Neural progenitor cell (in vitro differentiated cells): Measurements from ENCODE around the gene GALM. TPM values are rescaled to one million over a fixed set of nuclear protein-coding genes. Genes with fewer than 3 reads are reported as not detected.
"Not testable (repeated sequence)": the region's sequence is repeated elsewhere in the genome, so short reads cannot be mapped to it uniquely, and the experiment has no call there.

Source experiments
- DNase-seq: peaks from one replicate; pipeline ENCODE4 v3.0.0-alpha.2; 2016; ENCODE audit warnings: low spot score
- H2AFZ ChIP-seq: fragments of 200-600 bp; sonication (generic); replicated peaks from 2 replicates; pipeline ENCODE4 v1.6.1; 2016; ENCODE audit warnings: antibody characterized with exemption
- H3F3A ChIP-seq: fragments of 200-600 bp; sonication (generic); 2 replicates; pipeline ENCODE4 v1.6.1; 2016; ENCODE audit warnings: antibody characterized with exemption, low read depth
- H3K27ac ChIP-seq: fragments of 200-600 bp; sonication (generic); 2 replicates; pipeline ENCODE4 v1.5.1; 2016; ENCODE audit warnings: mild to moderate bottlenecking
- H3K27me3 ChIP-seq: fragments of 200-600 bp; sonication (generic); 2 replicates; pipeline ENCODE4 v1.6.1; 2016; ENCODE audit warnings: mild to moderate bottlenecking, moderate library complexity
- H3K36me3 ChIP-seq: fragments of 200-600 bp; sonication (generic); 2 replicates; pipeline ENCODE4 v1.5.1; 2016
- H3K4me1 ChIP-seq: fragments of 200-600 bp; sonication (generic); 2 replicates; pipeline ENCODE4 v1.6.1; 2016; ENCODE audit warnings: mixed run types
- H3K4me2 ChIP-seq: fragments of 200-600 bp; sonication (generic); 2 replicates; pipeline ENCODE4 v1.6.1; 2016
- H3K4me3 ChIP-seq: fragments of 200-600 bp; sonication (generic); 2 replicates; pipeline ENCODE4 v1.5.1; 2016
- H3K79me2 ChIP-seq: fragments of 200-600 bp; sonication (generic); 2 replicates; pipeline ENCODE4 v1.6.1; 2016; ENCODE audit warnings: low read depth
- H3K9ac ChIP-seq: fragments of 200-600 bp; sonication (generic); 2 replicates; pipeline ENCODE4 v1.6.1; 2016
- H3K9me3 ChIP-seq: fragments of 200-600 bp; sonication (generic); 2 replicates; pipeline ENCODE4 v1.5.1; 2016; ENCODE audit warnings: low read depth
- H4K20me1 ChIP-seq: fragments of 200-600 bp; sonication (generic); 2 replicates; pipeline ENCODE4 v1.6.1; 2016; ENCODE audit warnings: low read depth
- H3K27ac Mint-ChIP-seq: 3 replicates; pipeline ENCODE4 v1.8.0; 2021; ENCODE audit warnings: mixed read lengths
- H3K27me3 Mint-ChIP-seq: 2 replicates; pipeline ENCODE4 v1.8.0; 2022; ENCODE audit warnings: low read depth, mild to moderate bottlenecking, inconsistent platforms, moderate library complexity, mixed read lengths; ENCODE audit not compliant: insufficient read depth
- H3K36me3 Mint-ChIP-seq: 3 replicates; pipeline ENCODE4 v1.8.0; 2021; ENCODE audit warnings: mixed read lengths
- H3K4me1 Mint-ChIP-seq: 3 replicates; pipeline ENCODE4 v1.8.0; 2021; ENCODE audit warnings: mixed read lengths
- H3K4me3 Mint-ChIP-seq: 3 replicates; pipeline ENCODE4 v1.8.0; 2021; ENCODE audit warnings: mild to moderate bottlenecking, moderate library complexity, mixed read lengths
- H3K9me3 Mint-ChIP-seq: 3 replicates; pipeline ENCODE4 v1.8.0; 2020; ENCODE audit warnings: mixed read lengths
- CTCF ChIP-seq: fragments of 200-600 bp; sonication (generic); IDR thresholded peaks from 2 replicates; pipeline ENCODE4 v1.5.1; 2017; ENCODE audit warnings: antibody characterized with exemption, mild to moderate bottlenecking
- EZH2 ChIP-seq: fragments of 200-600 bp; sonication (generic); IDR thresholded peaks from 2 replicates; pipeline ENCODE4 v1.6.1; 2017; ENCODE audit warnings: antibody characterized with exemption, mild to moderate bottlenecking, moderate library complexity
- EZH2phosphoT487 ChIP-seq: fragments of 200-600 bp; sonication (generic); IDR thresholded peaks from 2 replicates; pipeline ENCODE4 v1.6.1; 2017; ENCODE audit warnings: antibody characterized with exemption
- total RNA-seq: library from RNA; depleted of rRNA; stranded (reverse); fragments of >200 nt; gene quantifications from 2 replicates; pipeline ENCODE4 v1.2.3, GENCODE V29; 2015; ENCODE audit warnings: low replicate concordance

The GALM gene
- total RNA-seq, 1 donor from 2014 or later = 7.1 TPM

- H3K9me3 ChIP-seq = peaks cover 4% of the 10 kb centered on the region
- H3K4me2 ChIP-seq = no peak overlapping the region
- Mint-ChIP-seq H3K9me3 (peaks cover 2% of the 10 kb centered on the region), H3K27ac (no peak overlapping the region), H3K4me1 (no peaks in the 10 kb centered on the region), H3K27me3 (no peaks in the 10 kb centered on the region), H3K36me3 (no peaks in the 10 kb centered on the region), H3K4me3 (no peak overlapping the region)
- H3K36me3 ChIP-seq = no peaks in the 10 kb centered on the region
- H3K79me2 ChIP-seq = no peaks in the 10 kb centered on the region
- H3K27ac ChIP-seq = no peak overlapping the region
- no peaks in the 10 kb centered on the region for H4K20me1 ChIP-seq
- no peaks in the 10 kb centered on the region for H3F3A ChIP-seq
- no peak overlapping the region for H3K9ac ChIP-seq
- H3K4me1 ChIP-seq = no peaks in the 10 kb centered on the region
- H3K27me3 ChIP-seq = no peaks in the 10 kb centered on the region
- no peak overlapping the region for H3K4me3 ChIP-seq
- TF ChIP-seq EZH2phosphoT487 (no peak), EZH2 (no peak), CTCF (no peak)
- H2AFZ ChIP-seq = no peak overlapping the region
- DNase-seq = no peak
Measured at GRCh38 chr2:38635139-38635538, 30.8 kb upstream of the GALM start.

- Mint-ChIP-seq H3K36me3 (no peaks in the 10 kb centered on the region), H3K27me3 (no peaks in the 10 kb centered on the region), H3K4me1 (no peaks in the 10 kb centered on the region), H3K9me3 (no peaks in the 10 kb centered on the region), H3K4me3 (no peak overlapping the region), H3K27ac (no peak overlapping the region)
- TF ChIP-seq EZH2phosphoT487 (no peak), EZH2 (no peak), CTCF (no peak)
- no peak overlapping the region for H3K27ac ChIP-seq
- no peak overlapping the region for H3K4me3 ChIP-seq
- no peak overlapping the region for H3K4me2 ChIP-seq
- peaks cover 4% of the 10 kb centered on the region for H3K9me3 ChIP-seq
- no peak for DNase-seq
- no peaks in the 10 kb centered on the region for H3K79me2 ChIP-seq
- no peaks in the 10 kb centered on the region for H3K27me3 ChIP-seq
- no peak overlapping the region for H2AFZ ChIP-seq
- no peaks in the 10 kb centered on the region for H3K4me1 ChIP-seq
- H3F3A ChIP-seq = no peaks in the 10 kb centered on the region
- H3K9ac ChIP-seq = no peak overlapping the region
- no peaks in the 10 kb centered on the region for H3K36me3 ChIP-seq
- no peaks in the 10 kb centered on the region for H4K20me1 ChIP-seq
Measured at GRCh38 chr2:38636069-38636468, 29.8 kb upstream of the GALM start.

GRCh38 chr2:38642373-38643017, 23.4 kb upstream of the GALM start:
- not testable (repeated sequence) for H3K27ac Mint-ChIP-seq, H3F3A ChIP-seq, H3K36me3 Mint-ChIP-seq, H3K9me3 ChIP-seq, H3K27me3 ChIP-seq, H3K4me1 Mint-ChIP-seq, H3K9ac ChIP-seq, H3K27me3 Mint-ChIP-seq, H3K4me2 ChIP-seq, H3K27ac ChIP-seq, H2AFZ ChIP-seq, H3K4me3 Mint-ChIP-seq, H3K36me3 ChIP-seq, H3K4me3 ChIP-seq, H3K4me1 ChIP-seq, H3K79me2 ChIP-seq, DNase-seq, H4K20me1 ChIP-seq
- peaks cover 17% of the 10 kb centered on the region for H3K9me3 Mint-ChIP-seq

- Histone ChIP-seq H3K27me3 (no peaks in the 10 kb centered on the region), H3K4me1 (no peaks in the 10 kb centered on the region), H3K36me3 (no peaks in the 10 kb centered on the region), H4K20me1 (no peaks in the 10 kb centered on the region), H2AFZ (no peak overlapping the region), H3K27ac (no peak overlapping the region), H3F3A (no peaks in the 10 kb centered on the region), H3K4me3 (no peak overlapping the region), H3K4me2 (no peak overlapping the region), H3K79me2 (no peaks in the 10 kb centered on the region), H3K9me3 (no peaks in the 10 kb centered on the region), H3K9ac (no peak overlapping the region)
- TF ChIP-seq EZH2 (no peak), CTCF (no peak), EZH2phosphoT487 (no peak)
- no peaks in the 10 kb centered on the region for H3K4me1 Mint-ChIP-seq
- H3K4me3 Mint-ChIP-seq = no peak overlapping the region
- DNase-seq = no peak
- H3K27me3 Mint-ChIP-seq = no peaks in the 10 kb centered on the region
- H3K36me3 Mint-ChIP-seq = peaks cover 4% of the 10 kb centered on the region
- H3K9me3 Mint-ChIP-seq = peaks cover 17% of the 10 kb centered on the region
- no peak overlapping the region for H3K27ac Mint-ChIP-seq
Measured at GRCh38 chr2:38643021-38643671, 22.8 kb upstream of the GALM start.

GRCh38 chr2:38643683-38644511, 22.0 kb upstream of the GALM start:
- not testable (repeated sequence) for H3K4me1 Mint-ChIP-seq, H3K27ac Mint-ChIP-seq, H3K79me2 ChIP-seq, H3K27me3 Mint-ChIP-seq, H3K9me3 ChIP-seq, H2AFZ ChIP-seq, H3K27me3 ChIP-seq, H3K4me1 ChIP-seq, H3K4me3 ChIP-seq, H3K9ac ChIP-seq, H3K36me3 ChIP-seq, H3K36me3 Mint-ChIP-seq, H3F3A ChIP-seq, DNase-seq, H3K4me3 Mint-ChIP-seq, H4K20me1 ChIP-seq, H3K27ac ChIP-seq, H3K4me2 ChIP-seq
- peaks cover 17% of the 10 kb centered on the region for H3K9me3 Mint-ChIP-seq
